Measurements from ENCODE around the gene IFNGR2. TPM values are rescaled to one million over a fixed set of nuclear protein-coding genes. Genes with fewer than 3 reads are reported as not detected.

Gene IFNGR2
- total and polyA plus RNA-seq, 2 of the 8 experiments (the other 6 are each of a cell fraction or from before 2014, with no cell fraction given), result 36.0 to 46.4 TPM

DNA sequence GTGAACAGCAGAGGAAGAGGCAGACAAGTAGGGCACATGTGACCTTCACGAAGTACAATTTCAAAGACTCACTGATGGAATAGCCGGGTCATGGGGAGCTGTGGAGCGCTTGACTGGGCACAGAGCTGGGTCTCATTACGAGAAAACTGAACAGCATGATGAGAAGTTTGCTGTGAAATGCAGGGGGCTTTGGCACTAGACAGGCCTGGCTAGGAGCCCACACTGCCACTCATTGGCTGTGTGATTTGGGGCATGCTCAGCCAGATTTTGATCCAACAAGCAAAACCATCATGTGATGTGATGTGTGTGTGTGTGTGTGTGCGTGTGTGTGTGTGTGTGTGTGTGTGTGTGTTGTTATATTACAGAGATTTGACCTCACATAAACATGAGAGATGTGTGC, 4.9 kb upstream of the IFNGR2 start:
- Histone ChIP-seq H2BK15ac (ENCODE audit: low read length) (no peak overlapping the region), H3K9me3 (ENCODE audit: insufficient read depth in 2 of 2, low read depth in 1 of 2, low read length in 1 of 2) (peaks cover 0 to 2% of the 10 kb centered on the region in 2 experiments; a peak in 1 of 4 replicates), H3K56ac (replicated peaks; ENCODE audit: insufficient read length, low read depth, low read length) (no peak overlapping the region), H3K79me1 (ENCODE audit: low read depth, low read length) (no peaks in the 10 kb centered on the region), H3K23ac (ENCODE audit: insufficient read length) (peak overlapping the region; percentile 60), H4K20me1 (replicated peaks in 1 of 2; ENCODE audit: control insufficient read depth in 1 of 2, insufficient read depth in 2 of 2, low read length in 2 of 2) (no peaks in the 10 kb centered on the region), H2AK5ac (ENCODE audit: low read depth, low read length) (no peak overlapping the region), H2BK5ac (ENCODE audit: low read depth, low read length) (no peak overlapping the region), H2BK12ac (ENCODE audit: low read depth, low read length) (no peak overlapping the region), H3K27me3 (replicated peaks in 1 of 4; ENCODE audit: control insufficient read depth in 3 of 4, extremely low read depth in 1 of 4, insufficient read depth in 3 of 4, low read length in 3 of 4) (no peaks in the 10 kb centered on the region), H2BK120ac (replicated peaks; ENCODE audit: low read depth, low read length) (no peak overlapping the region), H3K4me3 (ENCODE audit: extremely low read depth in 1 of 4, insufficient read depth in 2 of 4, low read depth in 3 of 4, low read length in 4 of 4) (no peak overlapping the region), H3K14ac (ENCODE audit: insufficient read length) (no peak overlapping the region), H2BK20ac (ENCODE audit: low read length) (no peak overlapping the region), H3K4me1 (replicated peaks in 1 of 4; ENCODE audit: control insufficient read depth in 3 of 4, insufficient read depth in 4 of 4, low read length in 3 of 4) (peaks cover 0 to 3% (median 1%) of the 10 kb centered on the region in 4 experiments; a peak in 3 of 7 replicates), H3K4ac (replicated peaks; ENCODE audit: insufficient read length, low read depth, low read length) (no peak overlapping the region), H2AFZ (ENCODE audit: low read length) (no peak overlapping the region), H3K36me3 (ENCODE audit: control insufficient read depth in 2 of 4, insufficient read depth in 4 of 4, low read length in 3 of 4) (no peaks in the 10 kb centered on the region), H4K8ac (ENCODE audit: extremely low read depth, insufficient read depth, low read length) (no peak overlapping the region), H3K18ac (ENCODE audit: extremely low read depth, low read length) (no peak overlapping the region), H3K4me2 (ENCODE audit: insufficient read depth in 1 of 2, low read depth in 2 of 2, low read length in 2 of 2) (no peak overlapping the region), H3K27ac (ENCODE audit: low read depth, low read length) (no peak overlapping the region), H4K5ac (ENCODE audit: insufficient read length, low read depth, low read length) (no peak overlapping the region), H4K91ac (replicated peaks; ENCODE audit: insufficient read length, low read length) (no peak overlapping the region), H3K9ac (replicated peaks in 1 of 4; ENCODE audit: extremely low read depth in 1 of 4, low read depth in 3 of 4, low read length in 3 of 4) (no peak overlapping the region), H3K23me2 (ENCODE audit: low read depth, low read length) (no peaks in the 10 kb centered on the region; the same call in 1 of the 2 replicates), H3K79me2 (ENCODE audit: control insufficient read depth in 1 of 2, insufficient read depth in 2 of 2, low read length in 2 of 2) (no peaks in the 10 kb centered on the region)
- ChIA-PET POLR2A (ENCODE audit: partially characterized antibody) (no interaction called here), CTCF (ENCODE audit: partially characterized antibody) (interaction anchor here (3.4 to 5.1 kb wide), 2 partner anchors 13 to 37 kb away, joined by 13 to 28 read pairs; no protein-coding TSS in a partner anchor)
- DNase-seq (ENCODE audit: low read depth in 1 of 2, low spot score in 2 of 2) (no peak), FAIRE-seq (no peak)
- WGBS, 2 experiments (ENCODE audit: extremely low coverage in 1 of 2, insufficient coverage in 1 of 2, insufficient read length in 1 of 2, insufficient replicate concordance in 2 of 2, low coverage in 1 of 2, low lambda C conversion rate in 2 of 2, missing lambda C conversion rate in 1 of 2), result 79% methylated on average over 5 of the region's 5 CpGs; no CpG with 5 or more reads in 1 of the 2 experiments
- TF ChIP-seq SP1 (IDR thresholded peaks at IDR 0.05; ENCODE audit: low read depth, low read length), result no peak
- no peak for TF ChIP-seq CHD1 (IDR thresholded peaks at IDR 0.05; ENCODE audit: low read depth, low read length)
- no peak for TF ChIP-seq RBBP5 (IDR thresholded peaks at IDR 0.05; ENCODE audit: borderline replicate concordance, low read depth, low read length)
- no peak for TF ChIP-seq CBX5 (IDR thresholded peaks at IDR 0.05; ENCODE audit: low read depth, low read length)
- TF ChIP-seq NRF1 (IDR thresholded peaks at IDR 0.05; ENCODE audit: low read depth, low read length), result no peak
- TF ChIP-seq CBX8 (IDR thresholded peaks at IDR 0.05; ENCODE audit: borderline replicate concordance, low read depth, low read length), result no peak
- no peak for TF ChIP-seq SIX5 (IDR thresholded peaks at IDR 0.05; ENCODE audit: low read depth, low read length)
- no peak for TF ChIP-seq EP300 (IDR thresholded peaks at IDR 0.05; ENCODE audit: borderline replicate concordance in 1 of 2, low read depth in 2 of 2, low read length in 2 of 2)
- TF ChIP-seq SIN3A (conservative IDR thresholded peaks at IDR 0.05 in 1 of 2, IDR thresholded peaks at IDR 0.05 in 1 of 2; ENCODE audit: low read depth in 1 of 2, low read length in 2 of 2), result no peak
- TF ChIP-seq, protein P1, sequence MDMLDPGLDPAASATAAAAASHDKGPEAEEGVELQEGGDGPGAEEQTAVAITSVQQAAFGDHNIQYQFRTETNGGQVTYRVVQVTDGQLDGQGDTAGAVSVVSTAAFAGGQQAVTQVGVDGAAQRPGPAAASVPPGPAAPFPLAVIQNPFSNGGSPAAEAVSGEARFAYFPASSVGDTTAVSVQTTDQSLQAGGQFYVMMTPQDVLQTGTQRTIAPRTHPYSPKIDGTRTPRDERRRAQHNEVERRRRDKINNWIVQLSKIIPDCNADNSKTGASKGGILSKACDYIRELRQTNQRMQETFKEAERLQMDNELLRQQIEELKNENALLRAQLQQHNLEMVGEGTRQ (IDR thresholded peaks at IDR 0.05; ENCODE audit: low read length), result no peak
- no peak for TF ChIP-seq TEAD4 (IDR thresholded peaks at IDR 0.05; ENCODE audit: low read depth, low read length)
- TF ChIP-seq YY1 (IDR thresholded peaks at IDR 0.05; ENCODE audit: low read depth, low read length), result no peak
